Skin epidermis (tissue), 12 donors: ENCODE measurements around the gene PHF8.

Experiments
- H3K27ac ChIP-seq, 21 experiments: fragments of 200-600 bp; sonication (generic) in 11 of 21; one replicate each; pipeline ENCODE4 v1.5.0; 2020; ENCODE audit warnings: mild to moderate bottlenecking in 3 of 21, inconsistent platforms in 2 of 21, moderate library complexity in 2 of 21
- H3K4me3 ChIP-seq, 7 experiments: fragments of 200-600 bp; sonication (generic) in 2 of 7; one replicate each; pipeline ENCODE4 v1.5.0; 2020; ENCODE audit warnings: inconsistent platforms in 2 of 7, mild to moderate bottlenecking in 2 of 7, moderate library complexity in 1 of 7

PHF8 gene

DNA sequence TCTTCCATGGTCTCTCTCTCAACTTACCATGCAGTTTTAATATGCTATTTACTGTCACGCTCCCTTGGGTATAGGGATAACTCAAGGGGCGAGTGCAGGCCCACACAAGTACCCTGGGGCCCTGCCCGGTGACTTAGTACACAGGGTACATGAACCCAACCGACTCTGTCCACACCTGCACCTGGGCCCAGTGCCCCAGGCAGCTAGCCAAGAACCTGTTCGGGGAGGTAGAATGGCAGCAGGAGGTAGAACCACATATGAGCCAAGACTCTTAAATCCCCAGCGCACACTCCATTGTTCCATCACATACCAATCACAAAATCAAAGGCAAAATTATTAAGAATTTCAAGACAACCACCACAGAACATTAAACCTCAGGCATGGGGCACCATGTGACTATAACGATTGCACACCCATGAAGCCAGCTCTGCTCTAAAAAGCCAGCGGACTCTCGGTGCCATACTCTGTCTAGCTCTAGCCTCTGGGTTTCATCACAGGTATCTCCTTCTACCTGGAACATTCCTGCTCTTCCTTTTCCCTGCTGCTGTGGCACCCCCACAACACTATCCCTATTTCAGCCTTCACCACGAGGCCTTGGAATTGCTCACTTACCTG, 14.6 kb downstream of the PHF8 start:
- Histone ChIP-seq H3K27ac (no peak overlapping the region), H3K4me3 (no peak overlapping the region)

- Histone ChIP-seq H3K27ac (no peak overlapping the region), H3K4me3 (no peak overlapping the region)
Measured at GRCh38 chrX:54024350-54024749, 19.9 kb downstream of the PHF8 start.

GRCh38 chrX:54012830-54013500, 31.3 kb downstream of the PHF8 start:
- Histone ChIP-seq H3K4me3 (no peak overlapping the region), H3K27ac (no peak overlapping the region)

DNA sequence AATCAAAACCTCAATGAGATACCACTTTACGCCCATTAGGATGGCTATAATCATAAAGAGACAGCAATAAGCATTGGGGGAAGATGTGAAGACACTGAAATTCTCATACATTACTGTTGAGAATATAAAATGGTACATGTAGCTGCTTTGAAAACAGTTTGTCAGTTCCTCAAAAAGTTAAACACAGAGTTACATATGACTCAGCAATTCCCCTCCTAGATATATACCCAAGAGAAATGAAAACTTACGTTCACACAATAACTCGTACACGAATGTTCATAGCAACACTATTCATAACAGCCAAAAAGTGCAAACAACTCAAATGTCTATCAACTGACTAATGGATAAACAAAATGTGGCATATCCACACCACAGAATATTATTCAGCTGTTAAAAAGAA, 36.6 kb downstream of the PHF8 start:
- H3K4me3 ChIP-seq, result no peak overlapping the region
- H3K27ac ChIP-seq, result no peak overlapping the region

GRCh38 chrX:53997724-53998123, 46.5 kb downstream of the PHF8 start:
- H3K4me3 ChIP-seq, result no peak overlapping the region

DNA sequence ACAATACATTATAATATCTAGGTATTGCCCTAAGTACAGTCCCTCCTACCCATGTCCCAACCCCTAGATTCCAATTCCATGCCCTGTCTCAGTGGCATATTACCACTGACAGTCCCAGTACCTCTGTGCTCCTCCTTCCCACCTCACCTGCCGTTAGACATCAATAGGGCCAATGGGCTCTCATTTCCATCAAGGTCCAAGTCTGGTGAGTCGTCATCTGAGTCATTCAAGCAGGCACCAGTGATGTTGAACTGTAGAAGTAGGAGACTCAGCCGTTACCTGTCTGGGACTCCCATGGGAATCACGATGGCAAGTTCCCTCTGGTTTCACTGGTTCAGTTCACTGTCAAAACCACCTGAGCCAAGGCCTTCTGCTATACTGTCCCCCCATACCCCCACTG, 51.7 kb downstream of the PHF8 start:
- H3K27ac ChIP-seq, result no peak overlapping the region
- no peak overlapping the region for H3K4me3 ChIP-seq

More at GRCh38 chrX:53997724-53998123, 46.5 kb downstream of the PHF8 start:
- no peak overlapping the region for H3K27ac ChIP-seq

DNA sequence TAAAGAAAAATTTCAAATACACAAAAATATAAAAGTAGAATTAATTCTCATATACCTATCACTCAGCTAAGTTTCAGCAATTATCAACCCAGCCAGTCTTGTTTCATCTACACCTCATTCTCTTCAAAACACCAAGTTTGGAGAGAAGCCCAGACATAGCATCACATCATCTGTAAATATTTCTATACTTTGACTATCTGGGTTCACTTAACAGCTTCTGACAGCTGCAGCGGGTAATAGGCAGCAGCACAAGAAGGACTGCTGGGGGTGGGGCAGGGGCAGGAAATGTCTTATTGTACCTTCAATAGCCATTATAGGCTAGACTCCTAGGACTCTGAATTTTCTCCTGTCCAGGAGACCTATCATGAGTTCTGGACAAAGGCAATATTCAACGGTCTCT, 54.1 kb downstream of the PHF8 start:
- H3K4me3 ChIP-seq, result no peak overlapping the region

DNA sequence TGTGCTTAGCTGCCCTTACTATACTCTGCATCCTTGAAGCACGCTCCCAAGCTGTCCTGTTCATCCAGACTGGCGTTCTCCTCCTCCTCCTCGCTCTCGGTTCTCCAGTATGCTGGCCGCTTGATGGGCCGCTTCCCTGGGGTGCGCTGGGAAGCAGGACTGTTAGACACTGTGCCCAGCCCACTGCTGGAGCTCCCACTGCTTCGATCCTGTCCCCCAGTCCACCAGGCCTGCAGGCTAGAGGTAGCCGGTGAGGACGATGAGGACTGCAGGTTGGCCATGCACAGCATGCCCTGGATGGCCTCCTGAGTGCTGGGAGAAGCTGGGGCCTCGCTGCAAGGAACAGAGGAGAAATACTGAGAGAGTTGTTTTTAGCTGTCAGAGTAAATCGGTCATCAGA, 59.4 kb downstream of the PHF8 start:
- no peak overlapping the region for H3K4me3 ChIP-seq
- H3K27ac ChIP-seq, result no peak overlapping the region

More for the DNA sequence above, 54.1 kb downstream of the PHF8 start:
- no peak overlapping the region for H3K27ac ChIP-seq

DNA sequence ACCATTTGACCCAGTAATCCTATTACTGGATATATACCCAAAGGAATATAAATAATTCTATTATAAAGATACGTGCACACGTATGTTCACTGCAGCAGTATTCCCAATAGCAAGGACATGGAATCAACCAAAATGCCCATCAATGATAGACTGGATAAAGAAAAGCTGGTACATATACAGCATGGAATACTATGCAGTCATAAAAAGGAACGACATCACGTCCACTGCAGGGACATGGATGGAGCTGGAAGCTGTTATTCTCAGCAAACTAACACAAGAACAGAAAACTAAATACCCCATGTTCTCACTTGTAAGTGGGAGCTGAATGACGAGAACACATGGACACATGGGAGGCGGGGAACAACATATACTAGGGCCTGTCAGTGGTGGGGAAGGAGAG, 69.7 kb downstream of the PHF8 start:
- no peak overlapping the region for H3K4me3 ChIP-seq
- no peak overlapping the region for H3K27ac ChIP-seq

GRCh38 chrX:53969540-53969939, 74.7 kb downstream of the PHF8 start:
- Histone ChIP-seq H3K4me3 (no peak overlapping the region), H3K27ac (no peak overlapping the region)

GRCh38 chrX:53950130-53950733, 94.0 kb downstream of the PHF8 start:
- Histone ChIP-seq H3K27ac (no peak overlapping the region), H3K4me3 (no peak overlapping the region)

DNA sequence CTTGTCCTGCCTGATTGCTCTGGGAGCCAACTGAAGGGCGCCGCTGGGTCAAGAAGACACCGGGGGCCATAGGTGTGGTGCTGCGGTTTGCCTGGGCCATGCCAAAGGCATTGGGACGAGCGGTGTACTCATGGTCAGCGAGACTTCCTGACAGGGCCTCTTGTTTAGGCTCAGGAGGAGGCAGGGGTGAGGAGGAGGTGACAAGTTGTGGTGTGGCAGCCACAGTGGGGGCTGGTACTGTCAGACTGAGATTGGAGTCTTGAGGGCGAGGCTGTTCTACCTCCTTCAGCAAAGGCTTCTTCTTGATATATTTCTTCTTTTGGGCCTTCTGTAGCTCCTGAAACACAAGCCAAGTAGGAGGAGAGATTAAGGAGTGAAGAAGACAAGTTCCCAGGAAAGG, 104.1 kb downstream of the PHF8 start:
- Histone ChIP-seq H3K27ac (no peak overlapping the region), H3K4me3 (no peak overlapping the region)

DNA sequence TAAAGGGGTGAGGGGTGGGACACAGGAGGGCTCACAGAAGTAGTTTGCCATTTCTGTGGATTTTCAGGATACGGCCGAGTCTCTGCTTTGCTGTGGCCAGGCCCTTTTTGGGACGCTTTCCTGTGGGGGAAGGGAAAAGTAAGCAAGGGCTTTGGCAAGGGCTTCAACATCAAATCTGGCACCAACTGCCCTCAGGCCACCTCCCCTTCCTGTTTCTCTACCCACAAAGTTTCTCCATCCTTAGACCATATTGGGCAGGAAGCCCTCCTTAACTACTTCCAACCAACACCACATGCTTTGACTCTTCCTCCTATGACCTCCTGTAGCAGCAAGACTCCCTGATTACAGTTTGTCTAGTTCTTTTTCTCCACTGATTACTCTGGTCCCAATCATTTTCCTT, 105.1 kb downstream of the PHF8 start:
- H3K27ac ChIP-seq, result no peak overlapping the region
- H3K4me3 ChIP-seq, result no peak overlapping the region

DNA sequence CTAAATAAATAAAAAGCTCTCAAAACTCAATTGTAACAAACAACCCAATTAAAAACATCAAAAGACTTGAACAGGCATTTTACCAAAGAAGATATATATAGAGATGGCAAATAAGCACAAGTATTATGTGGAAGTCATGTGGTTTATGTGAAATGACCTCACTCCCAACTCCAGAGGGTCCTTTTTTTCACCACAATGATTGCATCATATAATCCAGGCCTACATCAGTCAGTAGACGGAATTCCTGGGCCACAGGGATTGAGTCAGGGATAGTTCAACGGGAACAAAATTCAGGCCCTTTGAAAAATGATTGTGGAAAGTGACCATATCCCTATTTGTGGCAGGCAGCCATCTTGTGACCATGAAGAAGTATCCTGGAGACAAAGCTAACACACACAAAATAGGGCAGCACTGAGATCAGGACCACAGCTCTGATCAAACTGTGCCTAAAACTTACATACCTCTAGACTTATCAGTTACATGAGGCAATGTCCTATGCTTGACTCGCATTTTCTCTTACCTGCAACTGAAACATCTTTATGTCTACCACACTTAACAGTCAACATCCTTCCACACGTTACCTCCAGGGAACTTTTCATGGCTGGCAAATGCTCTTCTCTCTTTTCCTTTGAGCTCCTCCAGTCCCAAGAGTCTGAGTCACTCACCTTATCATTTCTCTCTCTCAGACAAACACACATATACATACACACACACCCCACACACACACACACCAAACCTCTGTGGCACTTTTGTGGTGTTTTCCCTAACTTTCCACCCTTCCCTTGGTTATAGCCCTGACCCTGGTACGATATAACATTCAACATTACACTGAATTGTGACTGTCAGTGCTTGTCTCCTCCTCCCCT, 113.5 kb downstream of the PHF8 start:
- H3K4me3 ChIP-seq, result no peak overlapping the region

DNA sequence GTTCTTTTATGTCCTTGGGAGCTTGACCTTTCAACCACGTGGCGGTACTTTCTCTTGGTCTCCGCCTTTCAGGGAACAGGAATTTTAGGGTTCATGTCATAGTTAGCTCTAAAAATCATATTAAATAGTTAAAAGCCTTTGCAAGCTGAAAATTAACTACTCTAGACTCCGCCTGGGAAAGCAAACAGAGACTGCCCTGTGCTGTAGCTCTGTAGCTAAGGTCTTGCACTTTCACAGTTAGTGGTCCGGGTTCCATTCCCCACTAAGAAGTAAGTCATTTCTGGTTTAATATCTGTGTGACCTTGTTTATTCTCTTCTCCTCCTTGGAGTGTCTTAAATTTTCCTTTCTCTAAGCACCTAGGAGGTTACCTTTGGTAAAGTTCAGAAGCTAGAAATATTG, 118.2 kb downstream of the PHF8 start:
- H3K4me3 ChIP-seq, result no peak overlapping the region
- no peak overlapping the region for H3K27ac ChIP-seq

More for the DNA sequence above, 113.5 kb downstream of the PHF8 start:
- no peak overlapping the region for H3K27ac ChIP-seq

GRCh38 chrX:53918702-53919101, 125.6 kb downstream of the PHF8 start:
- Histone ChIP-seq H3K27ac (no peak overlapping the region), H3K4me3 (no peak overlapping the region)

DNA sequence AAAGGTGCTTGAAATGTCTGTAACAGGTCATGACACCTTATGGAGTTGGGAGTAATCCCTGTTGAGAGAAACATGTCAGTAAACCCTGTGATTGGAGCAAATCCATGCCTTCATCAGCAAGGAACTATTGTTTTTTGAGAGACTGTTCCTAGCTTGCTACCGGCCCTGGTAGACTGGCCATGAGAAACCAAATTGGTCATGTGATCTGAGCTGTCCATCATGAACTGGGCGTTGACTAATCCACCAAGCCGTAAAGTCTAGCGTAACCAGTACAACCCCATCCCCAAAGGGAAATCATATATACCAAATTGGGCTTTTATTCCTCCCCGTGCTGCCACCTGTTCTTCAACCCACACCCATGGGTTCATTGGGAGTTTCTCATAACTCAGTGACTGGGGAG, 143.7 kb downstream of the PHF8 start:
- Histone ChIP-seq H3K4me3 (no peak overlapping the region), H3K27ac (no peak overlapping the region)

GRCh38 chrX:53895270-53895669, 149.0 kb downstream of the PHF8 start:
- Histone ChIP-seq H3K4me3 (no peak overlapping the region), H3K27ac (no peak overlapping the region)
